ENCODE measurements around the gene SPSB4. TPM values are rescaled to one million over a fixed set of nuclear protein-coding genes. Genes with fewer than 3 reads are reported as not detected.

Gene SPSB4
- total and polyA plus RNA-seq, 2 donors (not counting 3 experiments of a cell fraction or from before 2014, with no cell fraction given), result 0.06 to 0.22 TPM

DNA sequence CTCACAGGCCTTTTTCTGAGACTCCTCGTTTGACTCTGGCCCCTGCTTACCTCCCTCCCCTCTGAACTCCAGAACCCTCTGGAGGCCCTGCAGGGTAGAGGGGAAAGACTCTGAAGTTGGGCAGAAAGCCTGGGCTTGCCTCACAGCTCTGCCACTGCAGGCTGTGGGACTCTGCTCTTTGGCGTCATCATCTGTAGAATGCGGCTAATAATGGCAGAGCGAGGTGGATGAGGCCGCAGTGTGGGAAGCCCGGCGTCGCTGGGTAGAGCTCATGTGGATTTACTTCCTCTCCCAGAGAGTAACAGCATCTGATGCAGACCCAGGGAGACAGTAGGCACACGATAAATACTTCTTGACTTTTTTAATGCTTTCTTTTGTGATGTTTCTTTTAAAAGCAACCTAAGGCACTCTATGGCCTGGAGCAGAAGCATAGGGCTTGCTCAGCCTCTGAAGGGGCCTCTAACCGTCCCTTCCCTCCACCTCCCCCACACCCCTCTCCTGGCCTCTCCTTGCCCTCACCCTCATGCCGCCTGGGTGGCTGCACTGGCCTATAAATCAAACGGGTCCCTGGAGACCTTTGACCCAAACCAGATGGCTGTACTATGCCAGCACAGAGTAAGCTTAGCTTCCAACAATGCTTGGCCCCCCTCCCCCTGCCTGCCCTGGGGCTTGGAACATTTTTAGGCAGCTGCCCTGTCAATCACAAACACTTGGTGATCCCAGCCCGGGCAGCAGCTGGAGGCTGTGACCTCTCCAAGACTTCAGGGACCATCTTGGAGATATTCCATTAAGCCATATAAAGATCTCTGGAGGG lies 32.9 kb downstream of the SPSB4 start:
- Histone ChIP-seq H3K4me2 (ENCODE audit: insufficient read depth, low read length) (no peak overlapping the region), H3K4me3 (replicated peaks in 1 of 3; ENCODE audit: insufficient read depth in 1 of 3, low read depth in 1 of 3, low read length in 3 of 3) (no peak overlapping the region), H3K9me3 (replicated peaks; ENCODE audit: control insufficient read depth, insufficient read depth, low read length) (no peaks in the 10 kb centered on the region), H3K27ac (ENCODE audit: insufficient read depth, low read depth, low read length) (no peak overlapping the region), H3K36me3 (ENCODE audit: control insufficient read depth in 2 of 2, extremely low read depth in 1 of 2, insufficient read depth in 2 of 2, low read length in 2 of 2) (no peaks in the 10 kb centered on the region), H3K9ac (replicated peaks; ENCODE audit: extremely low read depth, insufficient read depth, low read length) (no peak overlapping the region), H3K79me2 (ENCODE audit: control insufficient read depth, insufficient read depth, low read length) (no peaks in the 10 kb centered on the region), H2AFZ (ENCODE audit: low read depth, low read length) (no peak overlapping the region), H3K27me3 (ENCODE audit: control insufficient read depth in 2 of 2, insufficient read depth in 2 of 2, low read length in 2 of 2) (no peaks in the 10 kb centered on the region), H3K4me1 (ENCODE audit: control insufficient read depth, extremely low read depth, insufficient read depth, low read length) (no peaks in the 10 kb centered on the region), H4K20me1 (replicated peaks; ENCODE audit: control insufficient read depth, extremely low read depth, insufficient read depth, low read length) (no peaks in the 10 kb centered on the region), H3K9me1 (replicated peaks; ENCODE audit: control insufficient read depth, extremely low read depth, insufficient read depth, low read length) (no peaks in the 10 kb centered on the region)
- ChIA-PET CTCF (interaction anchor here (1.0 kb wide), 1 partner anchor 22 kb away, joined by 4 read pairs; no protein-coding TSS in a partner anchor), POLR2A (no interaction called here)
- dilution Hi-C loops (cut with MboI; ENCODE audit: extremely low pct_ligation_motif_present, low sequenced_read_pairs) (no loop called here), intact Hi-C loops (cut with micrococcal nuclease) (no loop called here)
- no TSS peak for BruUV-seq (replicated peaks)
- FAIRE-seq (no peak), DNase-seq (ENCODE audit: low read depth, low spot score) (no peak)
- TF ChIP-seq JUN (IDR thresholded peaks at IDR 0.05; ENCODE audit: borderline replicate concordance, insufficient read depth, insufficient read length, low read depth), result no peak
- TF ChIP-seq, protein P1, sequence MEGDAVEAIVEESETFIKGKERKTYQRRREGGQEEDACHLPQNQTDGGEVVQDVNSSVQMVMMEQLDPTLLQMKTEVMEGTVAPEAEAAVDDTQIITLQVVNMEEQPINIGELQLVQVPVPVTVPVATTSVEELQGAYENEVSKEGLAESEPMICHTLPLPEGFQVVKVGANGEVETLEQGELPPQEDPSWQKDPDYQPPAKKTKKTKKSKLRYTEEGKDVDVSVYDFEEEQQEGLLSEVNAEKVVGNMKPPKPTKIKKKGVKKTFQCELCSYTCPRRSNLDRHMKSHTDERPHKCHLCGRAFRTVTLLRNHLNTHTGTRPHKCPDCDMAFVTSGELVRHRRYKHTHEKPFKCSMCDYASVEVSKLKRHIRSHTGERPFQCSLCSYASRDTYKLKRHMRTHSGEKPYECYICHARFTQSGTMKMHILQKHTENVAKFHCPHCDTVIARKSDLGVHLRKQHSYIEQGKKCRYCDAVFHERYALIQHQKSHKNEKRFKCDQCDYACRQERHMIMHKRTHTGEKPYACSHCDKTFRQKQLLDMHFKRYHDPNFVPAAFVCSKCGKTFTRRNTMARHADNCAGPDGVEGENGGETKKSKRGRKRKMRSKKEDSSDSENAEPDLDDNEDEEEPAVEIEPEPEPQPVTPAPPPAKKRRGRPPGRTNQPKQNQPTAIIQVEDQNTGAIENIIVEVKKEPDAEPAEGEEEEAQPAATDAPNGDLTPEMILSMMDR (IDR thresholded peaks at IDR 0.05; ENCODE audit: extremely low read depth in 1 of 2, insufficient read depth in 1 of 2, low read depth in 1 of 2, low read length in 2 of 2), result no peak
- TF ChIP-seq, protein P2, sequence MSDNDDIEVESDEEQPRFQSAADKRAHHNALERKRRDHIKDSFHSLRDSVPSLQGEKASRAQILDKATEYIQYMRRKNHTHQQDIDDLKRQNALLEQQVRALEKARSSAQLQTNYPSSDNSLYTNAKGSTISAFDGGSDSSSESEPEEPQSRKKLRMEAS (IDR thresholded peaks at IDR 0.05; ENCODE audit: insufficient read depth, insufficient read length), result no peak
- no peak for TF ChIP-seq POLR2AphosphoS5 (IDR thresholded peaks at IDR 0.05; ENCODE audit: insufficient read depth, low read depth, low read length)
- no peak for TF ChIP-seq MYC (IDR thresholded peaks at IDR 0.05; ENCODE audit: low read depth, low read length)
- TF ChIP-seq FOS (IDR thresholded peaks at IDR 0.05; ENCODE audit: borderline replicate concordance, insufficient read depth, low read length), result no peak
- TF ChIP-seq POLR2A (IDR thresholded peaks at IDR 0.05; ENCODE audit: low read depth, low read length), result no peak
